ENCODE data around the gene PACSIN1. TPM values are rescaled to one million over a fixed set of nuclear protein-coding genes. Genes with fewer than 3 reads are reported as not detected.

Gene PACSIN1
- total and polyA plus RNA-seq, 2 donors (not counting 3 experiments of a cell fraction or from before 2014, with no cell fraction given), result 0.03 TPM; not detected in 1

- POLR2A ChIA-PET, result no interaction called here
- H3K4me1 ChIP-seq (ENCODE audit: control insufficient read depth, extremely low read depth, insufficient read depth, low read length), result peaks cover 2% of the 10 kb centered on the region
Observed at GRCh38 chr6:34530753-34531365, 65.0 kb downstream of the PACSIN1 start.

More at GRCh38 chr6:34530753-34531365, 65.0 kb downstream of the PACSIN1 start:
- FAIRE-seq, result no peak
- Histone ChIP-seq H3K9ac (replicated peaks; ENCODE audit: extremely low read depth, insufficient read depth, low read length) (no peak overlapping the region), H3K36me3 (ENCODE audit: control insufficient read depth in 2 of 2, extremely low read depth in 1 of 2, insufficient read depth in 2 of 2, low read length in 2 of 2) (no peaks in the 10 kb centered on the region), H3K27ac (ENCODE audit: insufficient read depth, low read depth, low read length) (no peak overlapping the region), H3K4me2 (ENCODE audit: insufficient read depth, low read length) (no peak overlapping the region), H3K27me3 (ENCODE audit: control insufficient read depth in 2 of 2, insufficient read depth in 2 of 2, low read length in 2 of 2) (no peaks in the 10 kb centered on the region), H3K79me2 (ENCODE audit: control insufficient read depth, insufficient read depth, low read length) (no peaks in the 10 kb centered on the region), H4K20me1 (replicated peaks; ENCODE audit: control insufficient read depth, extremely low read depth, insufficient read depth, low read length) (no peaks in the 10 kb centered on the region), H3K4me3 (replicated peaks in 1 of 3; ENCODE audit: insufficient read depth in 1 of 3, low read depth in 1 of 3, low read length in 3 of 3) (no peak overlapping the region), H2AFZ (ENCODE audit: low read depth, low read length) (no peak overlapping the region), H3K9me1 (replicated peaks; ENCODE audit: control insufficient read depth, extremely low read depth, insufficient read depth, low read length) (no peaks in the 10 kb centered on the region), H3K9me3 (replicated peaks; ENCODE audit: control insufficient read depth, insufficient read depth, low read length) (no peaks in the 10 kb centered on the region)
- intact Hi-C loops (cut with micrococcal nuclease) (no loop called here), dilution Hi-C loops (cut with MboI; ENCODE audit: extremely low pct_ligation_motif_present, low sequenced_read_pairs) (no loop called here)
- DNase-seq (ENCODE audit: low read depth, low spot score), result no peak
- TF ChIP-seq CTCF (IDR thresholded peaks at IDR 0.05; ENCODE audit: extremely low read depth in 1 of 2, insufficient read depth in 1 of 2, low read depth in 1 of 2, low read length in 2 of 2) (no peak), MAX (IDR thresholded peaks at IDR 0.05; ENCODE audit: insufficient read depth, insufficient read length) (no peak), JUN (IDR thresholded peaks at IDR 0.05; ENCODE audit: borderline replicate concordance, insufficient read depth, insufficient read length, low read depth) (no peak), GATA2 (IDR thresholded peaks at IDR 0.05; ENCODE audit: insufficient read depth, insufficient read length, low read depth, low read length) (no peak)
- BruUV-seq (replicated peaks), result no TSS peak
- CTCF ChIA-PET, result no interaction called here

Measured in endothelial cell of umbilical vein (primary cell).